Left renal cortex interstitium (tissue), 4 donors: ENCODE results near the gene PRKCB. TPM values are rescaled to one million over a fixed set of nuclear protein-coding genes. Genes with fewer than 3 reads are reported as not detected.

ENCODE experiments used
- DNase-seq, 4 donors: peaks; one replicate each; pipeline ENCODE4 v3.0.0-alpha.2; 2013; ENCODE audit warnings: low read depth in 4 of 4, low spot score in 2 of 4, missing footprints in 1 of 4
- polyA plus RNA-seq, 4 donors: library from polyadenylated mRNA; unstranded; fragments of 120-200 nt; gene quantifications; one replicate each; pipeline ENCODE4 v1.2.1, GENCODE V29; 2013; ENCODE audit not compliant: insufficient read length in 4 of 4

The PRKCB gene
- polyA plus RNA-seq, 4 donors: 3.8 to 5.1 (median 4.7) TPM

DNA sequence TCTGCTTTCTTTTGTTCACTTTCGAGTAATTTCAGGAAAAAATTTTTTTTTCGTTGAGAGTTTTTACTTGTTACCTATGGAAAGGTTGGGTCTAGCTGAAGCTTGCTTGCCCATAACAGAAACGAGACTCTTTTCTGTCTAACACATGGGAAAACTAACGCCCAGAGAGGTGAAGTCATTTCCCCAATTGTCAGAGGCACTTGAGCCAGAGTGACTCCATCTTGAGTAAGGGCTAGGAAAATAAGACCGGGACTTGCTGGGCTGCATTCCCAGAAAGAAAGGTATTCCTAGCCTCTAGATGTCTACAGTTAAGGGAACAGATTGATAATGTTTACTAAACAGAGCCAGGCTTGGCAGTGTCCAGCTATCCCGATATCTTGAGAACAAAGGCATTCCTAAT is 26.8 kb downstream of the PRKCB start:
- no peak for DNase-seq

DNA sequence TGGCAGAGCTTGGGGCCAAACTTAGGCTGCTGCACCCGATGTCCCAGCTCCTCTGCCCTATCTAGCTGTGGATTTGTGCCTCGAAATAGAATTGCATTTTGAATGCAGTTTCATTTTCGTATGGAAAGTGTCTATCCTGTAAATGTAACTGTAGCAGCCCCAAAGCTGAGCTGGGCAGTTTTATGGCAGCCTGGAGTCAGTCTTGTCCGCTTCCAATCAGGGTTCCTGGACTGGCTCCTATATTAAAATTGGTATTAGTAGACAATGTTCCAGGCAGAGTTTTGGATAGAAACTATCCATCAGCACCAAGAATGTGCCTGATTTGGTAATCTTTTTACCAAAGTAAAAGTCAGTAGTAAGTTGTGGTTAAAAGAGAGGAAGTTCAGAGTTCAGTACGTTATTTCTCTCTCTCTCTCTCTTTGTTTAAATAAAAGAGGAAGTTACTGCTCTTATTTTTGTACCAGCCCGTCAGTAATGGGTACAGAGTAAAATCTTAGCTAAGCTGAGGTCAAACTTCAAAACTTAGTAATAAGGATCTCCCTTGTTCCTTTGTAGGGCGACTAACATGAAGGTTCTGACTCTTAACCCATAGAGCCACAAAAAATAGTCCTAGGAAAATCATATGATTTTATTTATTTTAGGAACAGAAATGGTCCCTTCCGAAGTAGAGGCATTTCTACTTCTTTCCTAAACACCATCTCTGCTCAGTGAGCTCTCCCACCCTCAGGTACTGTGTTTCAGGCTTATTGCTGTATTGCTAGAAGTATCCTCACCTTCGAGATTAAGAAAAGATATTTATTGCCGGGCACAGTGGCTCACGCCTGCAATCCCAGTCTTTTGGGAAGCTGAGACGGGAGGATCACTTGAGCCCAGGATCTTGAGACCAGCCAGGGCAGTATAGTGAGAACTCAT is 28.0 kb downstream of the PRKCB start:
- no peak for DNase-seq

DNA sequence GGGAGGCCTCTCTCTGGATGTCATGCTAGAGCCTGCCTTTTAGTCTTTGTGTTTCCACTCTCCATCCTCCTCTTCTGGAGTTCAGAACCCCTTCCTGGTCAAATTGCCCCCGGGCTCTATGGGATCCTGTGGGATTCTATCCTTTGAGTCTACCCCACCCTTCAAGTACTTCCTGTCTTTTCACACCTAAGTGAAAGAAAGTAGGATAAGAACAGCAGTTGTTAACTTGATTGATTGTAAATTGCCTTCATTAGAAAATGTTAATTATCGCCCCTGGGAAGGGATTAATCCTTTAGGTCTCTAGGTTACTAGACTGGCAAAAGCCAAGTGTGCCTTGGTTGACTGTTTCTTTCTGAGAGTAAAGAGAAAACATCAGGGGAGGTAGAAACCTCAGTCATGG is 30.1 kb downstream of the PRKCB start:
- no peak for DNase-seq

GRCh38 chr16:23866621-23867020 is 30.8 kb downstream of the PRKCB start:
- DNase-seq: no peak

DNA sequence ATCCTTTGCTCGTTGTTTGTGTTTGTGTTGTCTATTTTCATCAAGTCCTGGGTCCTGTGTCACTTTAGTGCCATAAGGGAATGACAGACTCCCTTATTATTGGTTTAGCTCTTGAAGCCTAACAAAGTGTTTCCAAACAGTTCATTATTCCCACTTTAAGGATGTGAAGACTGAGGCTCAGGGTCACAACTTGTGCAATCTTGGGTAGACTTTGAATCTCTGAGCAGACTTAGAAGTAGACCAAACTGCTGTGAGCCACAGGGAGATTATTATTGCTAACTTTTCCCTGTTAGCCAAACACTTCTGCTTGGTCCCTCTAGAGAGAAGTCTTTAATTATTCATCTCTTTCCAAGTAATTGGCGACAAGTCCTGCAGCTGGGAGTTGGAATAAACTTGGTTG is 31.8 kb downstream of the PRKCB start:
- no peak for DNase-seq

DNA sequence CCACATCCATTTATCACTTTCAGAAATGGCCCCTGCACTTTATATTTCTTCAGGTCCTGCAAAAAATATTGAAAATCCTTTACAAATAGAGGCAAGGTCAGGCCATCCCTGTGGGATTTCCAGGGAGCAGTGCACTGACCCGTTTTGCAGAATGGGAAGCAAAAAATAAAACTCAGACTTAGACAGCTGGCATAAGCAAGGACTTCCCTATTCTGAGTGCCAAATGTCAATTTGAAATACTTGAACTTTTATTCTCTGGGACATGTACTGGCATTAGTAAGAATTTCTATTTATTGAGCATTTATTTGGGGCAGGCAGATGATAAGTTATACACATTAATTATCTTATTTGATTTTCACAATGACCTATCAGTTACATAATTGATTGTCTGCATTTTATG is 32.4 kb downstream of the PRKCB start:
- no peak for DNase-seq

GRCh38 chr16:23869052-23869451 is 33.3 kb downstream of the PRKCB start:
- no peak for DNase-seq

DNA sequence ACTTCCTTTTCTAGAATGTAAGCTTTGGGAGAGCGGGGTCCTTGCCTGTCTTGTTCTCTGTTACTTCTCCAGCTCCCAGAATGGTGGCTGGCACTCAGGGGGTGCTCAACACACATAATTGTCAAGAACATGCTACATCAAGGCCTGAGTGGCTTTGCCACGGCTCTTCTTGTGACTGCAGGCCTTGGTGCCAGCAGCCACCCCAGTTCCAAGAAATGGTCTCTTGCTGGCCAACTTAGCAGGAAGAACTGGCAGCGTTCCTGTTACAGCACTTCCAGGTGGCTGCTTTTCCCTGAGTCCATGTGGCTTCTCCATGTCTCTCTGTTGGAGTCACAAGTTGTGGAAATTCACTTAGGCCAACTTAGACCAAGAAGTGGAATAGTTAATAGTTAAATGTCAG is 36.1 kb downstream of the PRKCB start:
- DNase-seq: no peak

DNA sequence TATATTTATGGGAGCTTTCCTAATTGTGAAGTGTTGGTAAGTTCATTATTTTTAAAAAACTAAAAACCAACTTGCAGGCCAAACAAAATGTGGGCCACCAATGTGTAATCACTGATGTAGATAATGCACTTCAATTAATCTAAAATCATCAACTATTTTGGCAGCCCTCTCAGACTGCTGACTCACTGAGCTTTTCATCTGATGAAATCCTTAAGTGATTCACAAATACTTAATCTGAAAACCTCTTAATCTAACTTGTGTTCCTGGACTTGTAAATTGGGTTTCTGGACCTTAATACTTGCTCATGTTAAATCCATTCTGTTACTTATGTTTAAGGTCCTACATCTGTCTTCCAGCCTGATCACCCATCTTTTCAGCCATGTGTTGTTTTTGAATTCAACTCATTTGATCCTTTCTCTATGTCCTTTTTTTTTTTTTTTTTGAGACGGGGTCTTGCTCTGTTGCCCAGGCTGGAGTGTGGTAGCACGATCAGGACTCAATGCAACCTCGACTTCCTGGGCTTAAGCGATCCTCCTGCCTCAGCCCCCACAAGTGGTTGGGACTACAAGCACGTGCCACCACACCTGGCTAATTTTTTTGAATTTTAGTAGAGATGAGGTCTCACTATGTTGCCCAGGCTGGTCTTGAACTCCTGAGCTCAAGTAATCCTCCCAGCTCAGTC is 39.0 kb downstream of the PRKCB start:
- no peak for DNase-seq

DNA sequence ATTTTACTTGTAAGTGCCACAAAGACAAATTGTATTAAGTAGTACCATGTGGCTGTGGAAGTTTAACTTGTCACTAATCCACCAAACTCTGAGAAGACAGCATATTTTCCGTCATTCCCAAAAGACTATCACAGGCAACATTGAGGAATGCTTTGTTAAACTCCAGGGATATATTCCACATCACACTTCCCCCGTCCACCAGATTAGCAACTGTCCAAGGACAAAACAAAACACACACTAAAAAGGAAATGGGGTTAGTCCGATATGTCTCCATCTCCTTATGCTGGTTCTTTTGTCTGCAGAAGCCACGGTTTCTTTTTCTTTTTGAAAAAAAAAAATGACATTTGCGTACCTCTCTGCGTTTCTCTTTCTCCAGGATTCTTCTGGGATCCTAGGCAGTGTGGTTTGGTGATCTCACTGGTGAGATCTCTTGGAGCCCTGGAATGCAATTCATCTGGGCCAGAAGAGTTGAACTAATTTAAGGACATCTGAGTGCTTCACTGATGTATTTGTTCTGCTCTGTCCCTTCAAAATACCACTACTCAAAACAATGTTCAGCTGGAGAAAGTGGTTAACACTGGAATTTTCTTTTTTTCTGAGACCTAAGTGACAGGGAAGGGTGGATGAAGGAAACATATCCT is 40.6 kb downstream of the PRKCB start:
- DNase-seq: no peak

- DNase-seq: no peak
Observed at GRCh38 chr16:23877107-23878070, 41.6 kb downstream of the PRKCB start.

- no peak for DNase-seq
Observed at GRCh38 chr16:23879735-23880373, 44.1 kb downstream of the PRKCB start.

DNA sequence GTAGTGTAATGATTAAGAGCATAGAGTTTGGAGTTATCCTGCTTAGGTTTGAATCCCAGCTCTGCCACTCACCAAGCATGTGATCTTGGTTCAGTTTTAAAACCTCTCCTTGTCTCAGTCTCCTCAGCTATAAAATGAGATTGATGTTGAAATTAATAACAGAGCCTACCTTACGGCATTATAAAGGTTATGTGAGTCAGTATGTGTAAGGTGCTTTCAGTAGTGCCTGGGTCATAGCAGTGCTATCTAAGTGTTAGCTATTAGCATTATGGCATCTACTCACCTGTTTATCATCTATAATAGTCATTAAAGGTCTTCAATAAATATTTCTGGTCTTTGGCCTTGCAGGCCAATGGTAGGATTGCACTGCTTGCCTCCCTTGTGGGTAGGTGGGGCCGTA is 53.4 kb downstream of the PRKCB start:
- no peak for DNase-seq

- no peak for DNase-seq
Observed at GRCh38 chr16:23893986-23894385, 58.2 kb downstream of the PRKCB start.

DNA sequence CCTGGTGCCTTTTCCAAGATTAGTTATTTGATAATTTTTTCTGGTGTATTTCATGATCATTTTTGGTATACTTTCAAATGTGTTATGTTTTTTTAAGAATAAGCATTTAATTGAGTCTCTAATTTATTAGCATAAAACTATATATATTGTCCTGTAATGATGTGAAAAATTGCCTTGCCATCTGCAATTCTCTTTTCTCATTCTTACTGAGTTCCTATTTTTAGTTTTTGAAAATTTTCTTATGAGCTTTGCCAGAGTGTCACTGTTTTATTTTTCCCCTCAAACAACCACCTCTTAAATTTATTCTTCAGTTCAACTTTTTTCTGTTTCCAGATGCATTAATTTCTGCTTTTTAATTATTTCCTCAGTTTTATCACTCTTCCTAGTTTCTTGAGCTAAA is 59.3 kb downstream of the PRKCB start:
- DNase-seq: no peak

- DNase-seq: no peak
Observed at GRCh38 chr16:23896832-23897821, 61.3 kb downstream of the PRKCB start.

GRCh38 chr16:23898682-23899430 is 63.1 kb downstream of the PRKCB start:
- no peak for DNase-seq

DNA sequence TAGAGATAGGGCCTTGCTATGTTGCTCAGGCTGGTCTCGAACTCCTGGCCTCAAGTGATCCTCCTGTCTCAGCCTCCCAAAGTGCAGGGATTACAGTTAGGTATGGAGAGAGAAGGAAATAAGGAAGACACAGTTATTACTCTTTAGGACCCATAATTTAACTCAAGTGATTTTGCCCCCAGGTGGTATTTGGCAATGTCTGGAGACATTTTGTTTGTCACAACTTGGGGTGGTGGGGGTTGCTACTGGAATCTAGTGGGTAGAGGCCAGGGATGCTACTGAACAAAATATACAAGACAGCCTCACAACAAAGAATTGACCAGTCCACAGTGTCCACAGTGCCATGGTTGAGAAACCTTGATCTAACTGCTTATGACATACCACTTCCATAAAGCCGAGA is 64.1 kb downstream of the PRKCB start:
- no peak for DNase-seq
